HEK293 (cell line): ENCODE data around the gene MAP3K7.

Experiments
- CTCF ChIP-seq: fragments of 450-650 bp; formaldehyde crosslinking; IDR thresholded peaks from 2 replicates; pipeline ENCODE4 v1.5.1; 2016; ENCODE audit warnings: missing biosample characterization, missing genetic modification characterization
- PRDM10 ChIP-seq: fragments of 450-650 bp; formaldehyde crosslinking; IDR thresholded peaks from 2 replicates; pipeline ENCODE4 v1.5.1; 2016; ENCODE audit warnings: missing biosample characterization, missing genetic modification characterization
- REST ChIP-seq: fragments of 450-650 bp; formaldehyde crosslinking; IDR thresholded peaks from 2 replicates; pipeline ENCODE4 v1.5.1; 2016; ENCODE audit warnings: missing biosample characterization, missing genetic modification characterization
- ZFP41 ChIP-seq: fragments of 450-650 bp; formaldehyde crosslinking; IDR thresholded peaks from 2 replicates; pipeline ENCODE4 v1.5.1; 2016; ENCODE audit warnings: missing biosample characterization, missing genetic modification characterization, borderline replicate concordance
- ZNF138 ChIP-seq: fragments of 450-650 bp; formaldehyde crosslinking; IDR thresholded peaks from 2 replicates; pipeline ENCODE4 v1.5.1; 2016; ENCODE audit warnings: missing biosample characterization, missing genetic modification characterization, borderline replicate concordance
- ZNF274 ChIP-seq, 2 experiments: fragments of 200-500 bp in 1 of 2; fragments of 450-650 bp in 1 of 2; sonication (Bioruptor generic) in 1 of 2; formaldehyde crosslinking in 1 of 2; IDR thresholded peaks; 2 replicates each; pipeline versions ENCODE4 v1.5.1 to v1.6.1; 2014 to 2016; ENCODE audit warnings: borderline replicate concordance in 1 of 2, inconsistent platforms in 1 of 2, low read length in 1 of 2, missing biosample characterization in 1 of 2, missing genetic modification characterization in 1 of 2
- ZNF488 ChIP-seq: fragments of 450-650 bp; formaldehyde crosslinking; IDR thresholded peaks from 2 replicates; pipeline ENCODE4 v1.5.1; 2016; ENCODE audit warnings: missing biosample characterization, missing genetic modification characterization
- ZNF580 ChIP-seq: fragments of 450-650 bp; formaldehyde crosslinking; IDR thresholded peaks from 2 replicates; pipeline ENCODE4 v1.5.1; 2016; ENCODE audit warnings: missing biosample characterization, missing genetic modification characterization
- ZNF768 ChIP-seq: fragments of 450-650 bp; formaldehyde crosslinking; IDR thresholded peaks from 2 replicates; pipeline ENCODE4 v1.5.1; 2018; ENCODE audit warnings: missing biosample characterization, mild to moderate bottlenecking, missing genetic modification characterization
- ZNF843 ChIP-seq: fragments of 450-650 bp; formaldehyde crosslinking; IDR thresholded peaks from 2 replicates; pipeline ENCODE4 v1.5.1; 2016; ENCODE audit warnings: missing biosample characterization, missing genetic modification characterization

- TF ChIP-seq ZNF488 (no peak), REST (tag by site-specific recombination) (no peak), PRDM10 (no peak), CTCF (tag by site-specific recombination) (no peak), ZNF138 (no peak), ZNF843 (tag by site-specific recombination) (no peak), ZNF274 (IDR thresholded peaks at IDR 0.05; ENCODE audit: low read length) (no peak), ZNF274 (tag by site-specific recombination; IDR thresholded peaks at IDR 0.05; ENCODE audit: borderline replicate concordance) (no peak), ZNF580 (no peak), ZNF768 (tag by site-specific recombination) (no peak), ZFP41 (tag by site-specific recombination) (no peak)
Measured at GRCh38 chr6:90631046-90631445, 44.2 kb upstream of the MAP3K7 start.
